CD8-positive, alpha-beta memory T cell (primary cell): Measurements from ENCODE around the gene NAMPT. TPM values are rescaled to one million over a fixed set of nuclear protein-coding genes. Genes with fewer than 3 reads are reported as not detected.
"Not testable (repeated sequence)": the region's sequence is repeated elsewhere in the genome, so short reads cannot be mapped to it uniquely, and the experiment has no call there.

Experiments used
- CTCF ChIA-PET: fragments of 350-600 bp; sonication (Branson Sonifier 250); formaldehyde crosslinking; loops from one replicate; lab custom pipeline; 2021; ENCODE audit warnings: antibody characterized with exemption; lab: Charles Lee
- POLR2A ChIA-PET: fragments of 350-600 bp; sonication (Branson Sonifier 250); formaldehyde crosslinking; loops from one replicate; lab custom pipeline; 2021; ENCODE audit warnings: antibody characterized with exemption; lab: Charles Lee
- DNase-seq, 5 donors: peaks; one replicate each; pipeline versions ENCODE4 v3.0.0 to v3.0.0-alpha.2; 2020 to 2022; ENCODE audit warnings: mixed read lengths in 1 of 5
- H3K27ac ChIP-seq: one replicate; pipeline ENCODE4 v1.7.0; 2013; ENCODE audit warnings: low read depth, mild to moderate bottlenecking, low read length, moderate library complexity
- H3K27me3 ChIP-seq: 2 replicates; pipeline ENCODE4 v1.7.0; 2013; ENCODE audit warnings: low read length, mild to moderate bottlenecking; ENCODE audit not compliant: insufficient read depth, poor library complexity, severe bottlenecking
- H3K36me3 ChIP-seq: 2 replicates; pipeline ENCODE4 v1.7.0; 2013; ENCODE audit warnings: mild to moderate bottlenecking, low read length, moderate library complexity; ENCODE audit not compliant: insufficient read depth
- H3K4me1 ChIP-seq: 2 replicates; pipeline ENCODE4 v1.7.0; 2013; ENCODE audit warnings: mild to moderate bottlenecking, low read length, moderate library complexity; ENCODE audit not compliant: insufficient read depth
- H3K4me3 ChIP-seq: 2 replicates; pipeline ENCODE4 v1.7.0; 2013; ENCODE audit warnings: mild to moderate bottlenecking, low read length
- H3K9me3 ChIP-seq: 2 replicates; pipeline ENCODE4 v1.7.0; 2013; ENCODE audit warnings: mild to moderate bottlenecking, low read length
- H3K27ac Mint-ChIP-seq, 8 donors: one replicate each; pipeline ENCODE4 v1.8.0; 2020 to 2021; ENCODE audit warnings: mixed read lengths in 8 of 8, mild to moderate bottlenecking in 6 of 8, inconsistent platforms in 3 of 8, moderate library complexity in 3 of 8
- H3K27me3 Mint-ChIP-seq, 2 donors: one replicate each; pipeline ENCODE4 v1.8.0; 2020 to 2021; ENCODE audit warnings: mixed read lengths in 2 of 2, mild to moderate bottlenecking in 1 of 2, moderate library complexity in 1 of 2
- H3K36me3 Mint-ChIP-seq, 3 donors: one replicate each; pipeline ENCODE4 v1.8.0; 2020 to 2021; ENCODE audit warnings: mixed read lengths in 3 of 3, inconsistent platforms in 1 of 3, mild to moderate bottlenecking in 1 of 3
- H3K4me1 Mint-ChIP-seq, 3 donors: one replicate each; pipeline ENCODE4 v1.8.0; 2020 to 2021; ENCODE audit warnings: mixed read lengths in 3 of 3, inconsistent platforms in 1 of 3, mild to moderate bottlenecking in 1 of 3
- H3K4me3 Mint-ChIP-seq, 7 donors: one replicate each; pipeline ENCODE4 v1.8.0; 2020 to 2021; ENCODE audit warnings: mixed read lengths in 7 of 7, mild to moderate bottlenecking in 6 of 7, moderate library complexity in 4 of 7, inconsistent platforms in 2 of 7
- H3K9me3 Mint-ChIP-seq, 5 donors: one replicate each; pipeline ENCODE4 v1.8.0; 2020 to 2022; ENCODE audit warnings: mixed read lengths in 5 of 5, mild to moderate bottlenecking in 3 of 5, moderate library complexity in 2 of 5, inconsistent platforms in 1 of 5
- polyA plus RNA-seq: library from polyadenylated mRNA; unstranded; fragments of 300-500 nt; fragmentation: Illumina TruSeq; gene quantifications from one replicate; pipeline ENCODE4 v1.2.3, GENCODE V29; 2021
- total RNA-seq, 2 experiments: library from RNA; stranded (reverse); gene quantifications; one replicate each; pipeline ENCODE4 v1.2.3, GENCODE V29; 2021

The NAMPT gene
- total and polyA plus RNA-seq, 3 experiments from 2014 or later: 15.9 to 742 (median 723) TPM

- ChIA-PET POLR2A (no interaction called here), CTCF (no interaction called here)
- no peaks in the 10 kb centered on the region for H3K4me1 Mint-ChIP-seq
- no peaks in the 10 kb centered on the region for H3K36me3 Mint-ChIP-seq
- no peaks in the 10 kb centered on the region for H3K27me3 ChIP-seq
- H3K9me3 ChIP-seq: no peaks in the 10 kb centered on the region
- H3K27ac ChIP-seq: no peak overlapping the region
- H3K4me3 Mint-ChIP-seq: no peak overlapping the region
- H3K4me3 ChIP-seq: no peak overlapping the region
- H3K4me1 ChIP-seq: no peaks in the 10 kb centered on the region
- peaks cover 7 to 44% of the 10 kb centered on the region in 2 donors for H3K27me3 Mint-ChIP-seq
- H3K27ac Mint-ChIP-seq: no peak overlapping the region
- DNase-seq: no peak
- H3K36me3 ChIP-seq: no peaks in the 10 kb centered on the region
- H3K9me3 Mint-ChIP-seq: peaks cover 0 to 2% (median 0%) of the 10 kb centered on the region in 5 donors
These were observed 28.1 kb upstream of the NAMPT start for GRCh38 chr7:106312906-106313305.

- H3K4me3 Mint-ChIP-seq: no peak overlapping the region
- POLR2A ChIA-PET: no interaction called here
- CTCF ChIA-PET: no interaction called here
- no peaks in the 10 kb centered on the region for H3K4me1 Mint-ChIP-seq
- Histone ChIP-seq H3K4me1 (no peaks in the 10 kb centered on the region), H3K36me3 (no peaks in the 10 kb centered on the region), H3K27ac (no peak overlapping the region), H3K4me3 (no peak overlapping the region), H3K27me3 (no peaks in the 10 kb centered on the region), H3K9me3 (no peaks in the 10 kb centered on the region)
- DNase-seq: no peak
- no peaks in the 10 kb centered on the region for H3K36me3 Mint-ChIP-seq
- peaks cover 7 to 39% of the 10 kb centered on the region in 2 donors for H3K27me3 Mint-ChIP-seq
- H3K27ac Mint-ChIP-seq: no peak overlapping the region
- peaks cover 0 to 2% (median 0%) of the 10 kb centered on the region in 5 donors for H3K9me3 Mint-ChIP-seq
These were observed 27.5 kb upstream of the NAMPT start for GRCh38 chr7:106312099-106312871.

GRCh38 chr7:106309362-106309761, 24.6 kb upstream of the NAMPT start:
- H3K27ac Mint-ChIP-seq: peak overlapping the region in 1 of 8 donors; percentile 28
- no peak for DNase-seq
- no peak overlapping the region for H3K4me3 Mint-ChIP-seq
- peaks cover 17 to 35% of the 10 kb centered on the region in 2 donors for H3K27me3 Mint-ChIP-seq
- no peaks in the 10 kb centered on the region for H3K36me3 Mint-ChIP-seq
- peaks cover 0 to 7% (median 0%) of the 10 kb centered on the region in 5 donors for H3K9me3 Mint-ChIP-seq
- Histone ChIP-seq H3K27ac (no peak overlapping the region), H3K4me3 (no peak overlapping the region), H3K27me3 (no peaks in the 10 kb centered on the region), H3K4me1 (no peaks in the 10 kb centered on the region), H3K36me3 (no peaks in the 10 kb centered on the region), H3K9me3 (no peaks in the 10 kb centered on the region)
- H3K4me1 Mint-ChIP-seq: no peaks in the 10 kb centered on the region
- ChIA-PET POLR2A (no interaction called here), CTCF (no interaction called here)

- H3K9me3 Mint-ChIP-seq: peaks cover 5 to 20% (median 9%) of the 10 kb centered on the region in 5 donors
- DNase-seq: no peak
- no peak overlapping the region for H3K4me3 Mint-ChIP-seq
- H3K36me3 ChIP-seq: no peaks in the 10 kb centered on the region
- CTCF ChIA-PET: no interaction called here
- peaks cover 22 to 43% of the 10 kb centered on the region in 2 donors for H3K27me3 Mint-ChIP-seq
- peaks cover 0 to 8% (median 0%) of the 10 kb centered on the region in 3 donors for H3K36me3 Mint-ChIP-seq
- H3K4me1 Mint-ChIP-seq: no peaks in the 10 kb centered on the region
- H3K27me3 ChIP-seq: no peaks in the 10 kb centered on the region
- H3K27ac ChIP-seq: no peak overlapping the region
- POLR2A ChIA-PET: no interaction called here
- H3K27ac Mint-ChIP-seq: no peak overlapping the region
- no peak overlapping the region for H3K4me3 ChIP-seq
- H3K4me1 ChIP-seq: no peaks in the 10 kb centered on the region
- no peaks in the 10 kb centered on the region for H3K9me3 ChIP-seq
These were observed 21.5 kb upstream of the NAMPT start for GRCh38 chr7:106306256-106306655.

- peaks cover 8 to 22% (median 9%) of the 10 kb centered on the region in 5 donors for H3K9me3 Mint-ChIP-seq
- H3K27ac Mint-ChIP-seq: no peak overlapping the region
- DNase-seq: no peak
- H3K27ac ChIP-seq: no peak overlapping the region
- H3K4me3 ChIP-seq: no peak overlapping the region
- ChIA-PET POLR2A (no interaction called here), CTCF (no interaction called here)
- no peaks in the 10 kb centered on the region for H3K27me3 ChIP-seq
- H3K36me3 ChIP-seq: no peaks in the 10 kb centered on the region
- no peaks in the 10 kb centered on the region for H3K4me1 ChIP-seq
- peaks cover 20 to 48% of the 10 kb centered on the region in 2 donors for H3K27me3 Mint-ChIP-seq
- H3K36me3 Mint-ChIP-seq: peaks cover 0 to 11% (median 1%) of the 10 kb centered on the region in 3 donors
- H3K9me3 ChIP-seq: no peaks in the 10 kb centered on the region
- no peak overlapping the region for H3K4me3 Mint-ChIP-seq
- H3K4me1 Mint-ChIP-seq: no peaks in the 10 kb centered on the region
These were observed 20.9 kb upstream of the NAMPT start for GRCh38 chr7:106305732-106306131.

- ChIA-PET CTCF (no interaction called here), POLR2A (no interaction called here)
- no peak overlapping the region for H3K4me3 Mint-ChIP-seq
- H3K27ac Mint-ChIP-seq: no peak overlapping the region
- DNase-seq: no peak
- Histone ChIP-seq H3K27ac (no peak overlapping the region), H3K9me3 (no peaks in the 10 kb centered on the region), H3K4me3 (no peak overlapping the region), H3K27me3 (no peaks in the 10 kb centered on the region), H3K4me1 (no peaks in the 10 kb centered on the region), H3K36me3 (no peaks in the 10 kb centered on the region)
- peaks cover 8 to 22% (median 9%) of the 10 kb centered on the region in 5 donors for H3K9me3 Mint-ChIP-seq
- peaks cover 0 to 11% (median 1%) of the 10 kb centered on the region in 3 donors for H3K36me3 Mint-ChIP-seq
- H3K27me3 Mint-ChIP-seq: peaks cover 20 to 48% of the 10 kb centered on the region in 2 donors
- no peaks in the 10 kb centered on the region for H3K4me1 Mint-ChIP-seq
These were observed 19.8 kb upstream of the NAMPT start for GRCh38 chr7:106304568-106304967.

GRCh38 chr7:106298631-106299030, 13.8 kb upstream of the NAMPT start:
- H3K4me3 Mint-ChIP-seq, H3K36me3 ChIP-seq, POLR2A ChIA-PET, H3K9me3 ChIP-seq, DNase-seq, H3K4me1 ChIP-seq, H3K27ac Mint-ChIP-seq, H3K4me3 ChIP-seq, CTCF ChIA-PET, H3K4me1 Mint-ChIP-seq, H3K27ac ChIP-seq, H3K27me3 ChIP-seq: not testable (repeated sequence)
- peaks cover 8 to 20% (median 9%) of the 10 kb centered on the region in 5 donors for H3K9me3 Mint-ChIP-seq
- H3K36me3 Mint-ChIP-seq: peaks cover 0 to 11% (median 1%) of the 10 kb centered on the region in 3 donors
- H3K27me3 Mint-ChIP-seq: peaks cover 4 to 29% of the 10 kb centered on the region in 2 donors

GRCh38 chr7:106298155-106298554, 13.4 kb upstream of the NAMPT start:
- H3K4me3 ChIP-seq, H3K36me3 Mint-ChIP-seq, POLR2A ChIA-PET, H3K27ac Mint-ChIP-seq, H3K27me3 ChIP-seq, DNase-seq, H3K4me3 Mint-ChIP-seq, H3K4me1 ChIP-seq, H3K4me1 Mint-ChIP-seq, H3K36me3 ChIP-seq, H3K9me3 ChIP-seq, H3K27ac ChIP-seq, CTCF ChIA-PET: not testable (repeated sequence)
- Mint-ChIP-seq H3K9me3 (peaks cover 7 to 18% (median 8%) of the 10 kb centered on the region in 5 donors), H3K27me3 (peaks cover 5 to 24% of the 10 kb centered on the region in 2 donors)
